Testis (tissue), 2 donors: ENCODE results near the gene GABPA.

ENCODE experiments used
- POLR2A ChIP-seq: fragments of 450-650 bp; IDR thresholded peaks from one replicate; pipeline ENCODE4 v1.6.1; 2017; ENCODE audit warnings: antibody characterized with exemption, mild to moderate bottlenecking, moderate library complexity
- TF ChIP-seq, protein P1 (sequence below), 3 experiments: fragments of 450-650 bp in 2 of 3; fragments of 200-600 bp in 1 of 3; sonication (generic) in 1 of 3; IDR thresholded peaks; one replicate each; pipeline ENCODE4 v1.5.1; 2016 to 2019; ENCODE audit warnings: antibody characterized with exemption in 3 of 3, mild to moderate bottlenecking in 2 of 3, moderate library complexity in 1 of 3

GRCh38 chr21:25790122-25790877 is 55.5 kb downstream of the GABPA start:
- no peak for TF ChIP-seq POLR2A
- TF ChIP-seq, protein P1, sequence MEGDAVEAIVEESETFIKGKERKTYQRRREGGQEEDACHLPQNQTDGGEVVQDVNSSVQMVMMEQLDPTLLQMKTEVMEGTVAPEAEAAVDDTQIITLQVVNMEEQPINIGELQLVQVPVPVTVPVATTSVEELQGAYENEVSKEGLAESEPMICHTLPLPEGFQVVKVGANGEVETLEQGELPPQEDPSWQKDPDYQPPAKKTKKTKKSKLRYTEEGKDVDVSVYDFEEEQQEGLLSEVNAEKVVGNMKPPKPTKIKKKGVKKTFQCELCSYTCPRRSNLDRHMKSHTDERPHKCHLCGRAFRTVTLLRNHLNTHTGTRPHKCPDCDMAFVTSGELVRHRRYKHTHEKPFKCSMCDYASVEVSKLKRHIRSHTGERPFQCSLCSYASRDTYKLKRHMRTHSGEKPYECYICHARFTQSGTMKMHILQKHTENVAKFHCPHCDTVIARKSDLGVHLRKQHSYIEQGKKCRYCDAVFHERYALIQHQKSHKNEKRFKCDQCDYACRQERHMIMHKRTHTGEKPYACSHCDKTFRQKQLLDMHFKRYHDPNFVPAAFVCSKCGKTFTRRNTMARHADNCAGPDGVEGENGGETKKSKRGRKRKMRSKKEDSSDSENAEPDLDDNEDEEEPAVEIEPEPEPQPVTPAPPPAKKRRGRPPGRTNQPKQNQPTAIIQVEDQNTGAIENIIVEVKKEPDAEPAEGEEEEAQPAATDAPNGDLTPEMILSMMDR (IDR thresholded peaks at IDR 0.05), result peak in 1 of 3 experiments; percentile 29
